ENCODE data around the gene HP.
"Not testable (repeated sequence)": the region's sequence is repeated elsewhere in the genome, so short reads cannot be mapped to it uniquely, and the experiment has no call there.

The HP gene

GRCh38 chr16:72043539-72043938 lies 10.8 kb upstream of the HP start:
- DNase-seq (ENCODE audit: low read depth), result no peak

GRCh38 chr16:72044296-72044695 lies 10.0 kb upstream of the HP start:
- no peak for DNase-seq (ENCODE audit: low read depth)

DNA sequence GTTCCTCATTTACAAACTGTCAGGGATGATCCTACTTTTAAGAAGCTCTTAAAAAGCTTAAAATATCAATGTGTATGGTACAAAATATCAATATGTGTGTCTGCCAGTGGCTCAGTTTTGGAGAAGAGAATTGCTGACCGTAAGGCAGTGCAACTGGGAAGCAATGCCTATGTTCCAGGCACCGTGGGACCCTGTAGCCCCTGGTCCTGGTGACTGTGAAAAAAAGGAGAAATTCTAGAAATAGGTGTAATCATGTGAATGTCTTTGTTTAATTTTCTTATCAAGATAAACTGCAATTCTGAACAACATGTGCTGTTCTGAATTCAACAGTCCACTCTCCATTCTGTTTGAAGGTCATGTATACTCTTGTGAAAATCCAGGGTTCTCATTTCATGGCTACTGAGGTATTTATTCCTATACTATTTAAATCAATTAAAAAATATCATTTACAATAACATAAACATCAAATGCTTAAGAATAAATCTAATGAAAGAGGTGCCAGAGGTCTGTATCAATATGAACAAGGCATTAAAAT lies 9.4 kb upstream of the HP start:
- no peak for DNase-seq (ENCODE audit: low read depth)

GRCh38 chr16:72049110-72049509 lies 5.2 kb upstream of the HP start:
- no peak for DNase-seq (ENCODE audit: low read depth)

DNA sequence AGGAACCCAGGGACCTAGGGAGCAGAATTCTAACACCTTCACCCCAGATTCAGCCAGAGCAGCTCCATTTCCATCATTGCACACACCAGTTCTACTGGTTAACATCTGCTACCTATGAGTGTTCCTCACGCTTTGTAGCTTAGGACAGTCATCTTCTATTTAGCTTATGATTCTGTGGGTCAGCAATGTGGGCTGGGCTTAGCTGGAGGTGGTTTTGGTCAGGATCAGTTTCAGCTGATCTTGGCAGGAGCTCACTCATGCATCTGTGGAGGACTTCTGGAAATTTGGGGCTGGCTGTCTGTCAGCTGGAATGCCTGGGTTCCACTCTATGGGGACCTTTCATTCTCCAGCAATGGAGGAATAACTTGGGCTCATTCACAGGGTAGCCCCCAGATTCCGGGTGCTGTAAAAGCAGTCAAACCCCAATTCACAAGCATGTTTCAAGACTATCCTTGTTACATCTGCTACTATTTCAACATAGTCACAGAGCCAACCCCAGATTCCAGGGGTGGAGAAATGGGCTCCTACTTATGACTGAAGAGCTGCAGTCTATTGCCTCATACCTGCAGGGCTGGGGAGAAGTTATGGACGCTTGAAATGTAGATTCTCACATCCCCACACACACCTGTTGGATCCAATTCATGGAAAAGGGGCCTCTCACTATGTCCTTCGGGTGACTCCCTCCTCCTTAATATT lies 3.4 kb upstream of the HP start:
- no peak for DNase-seq (ENCODE audit: low read depth)

DNA sequence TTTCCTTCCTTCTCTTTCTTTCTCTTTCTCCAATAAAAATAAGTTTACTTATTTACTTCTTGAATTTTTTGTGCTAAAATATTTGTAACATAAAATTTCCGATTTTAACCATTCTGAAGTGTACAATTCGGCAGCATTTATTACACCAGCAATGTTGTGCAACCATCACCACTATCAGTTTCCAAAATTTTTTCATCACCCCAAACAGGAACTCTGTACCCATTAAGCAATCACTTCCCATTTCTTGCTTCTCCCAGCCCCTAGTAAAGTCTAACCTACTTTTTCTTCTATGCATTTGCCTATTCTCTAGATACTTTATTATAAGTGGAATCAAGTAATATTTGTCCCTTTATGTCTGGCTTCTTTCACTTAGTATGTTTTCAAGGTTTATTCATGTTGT lies 2.5 kb upstream of the HP start:
- no peak for DNase-seq (ENCODE audit: low read depth)

DNA sequence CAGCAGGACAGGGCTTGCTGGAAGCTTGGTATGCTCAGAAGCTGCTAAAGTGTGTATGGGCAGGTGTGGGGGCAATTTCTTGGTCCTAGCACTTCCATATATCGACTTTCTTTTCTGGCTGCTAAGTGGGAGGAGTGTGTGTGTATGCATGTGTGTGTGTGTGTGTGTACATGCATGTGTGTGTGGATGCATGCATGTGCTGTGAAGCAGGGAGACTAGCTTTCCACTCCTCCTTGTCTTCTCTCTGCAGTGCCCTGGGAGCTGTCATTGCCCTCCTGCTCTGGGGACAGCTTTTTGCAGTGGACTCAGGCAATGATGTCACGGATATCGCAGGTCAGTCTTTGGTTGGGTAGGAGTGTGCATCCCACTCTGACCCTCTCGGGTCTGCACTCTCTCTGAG lies 1.6 kb downstream of the HP start:
- DNase-seq (ENCODE audit: low read depth), result no peak

GRCh38 chr16:72057313-72057712 lies 3.0 kb downstream of the HP start:
- DNase-seq (ENCODE audit: low read depth), result not testable (repeated sequence)

DNA sequence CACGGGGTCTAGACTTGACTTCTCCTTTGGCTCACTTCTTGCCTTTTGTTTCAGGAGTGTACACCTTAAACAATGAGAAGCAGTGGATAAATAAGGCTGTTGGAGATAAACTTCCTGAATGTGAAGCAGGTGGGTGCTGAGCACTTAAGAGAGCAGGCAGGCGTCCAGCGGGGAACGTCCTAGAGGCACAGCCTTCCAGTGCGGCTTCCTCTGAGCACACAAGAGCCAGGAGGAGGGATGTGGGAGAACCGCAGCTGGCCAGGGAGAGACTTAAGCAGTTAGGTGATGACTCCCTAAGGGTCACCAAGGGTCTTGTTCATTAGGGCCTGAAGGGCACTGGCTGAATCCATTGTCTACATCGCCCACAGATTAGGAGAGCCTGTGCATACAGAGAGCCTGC lies 4.8 kb downstream of the HP start:
- not testable (repeated sequence) for DNase-seq (ENCODE audit: low read depth)

DNA sequence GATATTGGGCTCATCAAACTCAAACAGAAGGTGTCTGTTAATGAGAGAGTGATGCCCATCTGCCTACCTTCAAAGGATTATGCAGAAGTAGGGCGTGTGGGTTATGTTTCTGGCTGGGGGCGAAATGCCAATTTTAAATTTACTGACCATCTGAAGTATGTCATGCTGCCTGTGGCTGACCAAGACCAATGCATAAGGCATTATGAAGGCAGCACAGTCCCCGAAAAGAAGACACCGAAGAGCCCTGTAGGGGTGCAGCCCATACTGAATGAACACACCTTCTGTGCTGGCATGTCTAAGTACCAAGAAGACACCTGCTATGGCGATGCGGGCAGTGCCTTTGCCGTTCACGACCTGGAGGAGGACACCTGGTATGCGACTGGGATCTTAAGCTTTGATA lies 6.1 kb downstream of the HP start:
- DNase-seq (ENCODE audit: low read depth), result no peak

DNA sequence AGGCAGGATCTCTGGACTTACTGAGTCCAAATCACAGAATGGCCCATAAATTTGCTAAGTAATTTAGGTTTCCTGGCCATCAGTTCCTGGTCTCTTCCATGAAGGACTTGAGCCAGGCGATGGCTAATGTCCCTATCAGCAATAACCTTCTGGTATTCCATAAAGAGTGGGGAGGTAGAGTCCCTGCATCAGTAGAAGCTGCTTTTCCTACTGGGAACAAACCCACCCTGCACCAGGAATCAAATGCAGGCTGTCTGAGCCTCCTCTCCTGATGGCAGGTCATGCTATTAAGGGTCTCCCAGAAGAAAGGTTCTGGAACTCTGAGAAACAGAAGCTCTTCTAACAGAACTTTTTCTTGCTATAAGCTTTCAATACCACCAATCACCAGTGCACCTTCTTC lies 7.3 kb downstream of the HP start:
- DNase-seq (ENCODE audit: low read depth), result no peak

GRCh38 chr16:72064361-72064894 lies 10.1 kb downstream of the HP start:
- DNase-seq (ENCODE audit: low read depth), result no peak

DNA sequence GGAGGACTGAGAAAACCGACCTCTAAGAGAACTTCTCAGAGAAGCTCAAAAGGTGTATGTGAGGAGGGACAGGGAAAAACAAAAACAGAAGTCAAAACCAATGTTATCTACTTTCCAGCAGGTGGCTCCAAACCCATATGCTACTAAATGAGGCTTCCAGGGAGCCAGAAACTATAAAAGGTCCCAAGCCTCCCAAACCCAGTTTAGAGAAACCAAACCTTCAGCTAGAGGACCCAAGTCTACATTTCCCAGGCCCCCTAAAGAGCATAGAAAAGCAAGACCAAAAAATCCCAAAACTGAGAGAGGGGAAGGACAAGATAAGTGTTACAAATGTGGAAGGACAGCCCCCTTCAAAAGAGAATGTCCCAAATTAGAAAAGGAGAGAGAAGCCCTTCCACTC lies 12.4 kb downstream of the HP start:
- DNase-seq (ENCODE audit: low read depth), result no peak

DNA sequence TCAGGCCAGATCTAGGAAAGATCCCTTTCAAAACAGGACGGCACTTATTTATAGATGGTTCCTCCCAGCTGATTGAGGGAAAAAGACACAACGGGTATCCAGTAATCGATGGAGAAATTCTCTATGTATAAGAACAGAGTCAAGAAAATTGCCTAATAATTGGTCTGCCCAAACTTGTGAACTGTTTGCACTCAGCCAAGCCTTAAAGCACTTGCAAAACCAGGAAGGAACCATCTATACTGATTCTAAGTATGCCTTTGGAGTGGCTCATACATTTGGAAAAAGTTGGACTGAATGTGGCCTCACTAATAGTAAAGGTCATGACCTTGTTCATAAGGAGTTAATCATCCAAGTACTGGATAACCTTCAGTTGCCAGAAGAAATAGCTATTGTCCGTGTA lies 14.6 kb downstream of the HP start:
- no peak for DNase-seq (ENCODE audit: low read depth)

DNA sequence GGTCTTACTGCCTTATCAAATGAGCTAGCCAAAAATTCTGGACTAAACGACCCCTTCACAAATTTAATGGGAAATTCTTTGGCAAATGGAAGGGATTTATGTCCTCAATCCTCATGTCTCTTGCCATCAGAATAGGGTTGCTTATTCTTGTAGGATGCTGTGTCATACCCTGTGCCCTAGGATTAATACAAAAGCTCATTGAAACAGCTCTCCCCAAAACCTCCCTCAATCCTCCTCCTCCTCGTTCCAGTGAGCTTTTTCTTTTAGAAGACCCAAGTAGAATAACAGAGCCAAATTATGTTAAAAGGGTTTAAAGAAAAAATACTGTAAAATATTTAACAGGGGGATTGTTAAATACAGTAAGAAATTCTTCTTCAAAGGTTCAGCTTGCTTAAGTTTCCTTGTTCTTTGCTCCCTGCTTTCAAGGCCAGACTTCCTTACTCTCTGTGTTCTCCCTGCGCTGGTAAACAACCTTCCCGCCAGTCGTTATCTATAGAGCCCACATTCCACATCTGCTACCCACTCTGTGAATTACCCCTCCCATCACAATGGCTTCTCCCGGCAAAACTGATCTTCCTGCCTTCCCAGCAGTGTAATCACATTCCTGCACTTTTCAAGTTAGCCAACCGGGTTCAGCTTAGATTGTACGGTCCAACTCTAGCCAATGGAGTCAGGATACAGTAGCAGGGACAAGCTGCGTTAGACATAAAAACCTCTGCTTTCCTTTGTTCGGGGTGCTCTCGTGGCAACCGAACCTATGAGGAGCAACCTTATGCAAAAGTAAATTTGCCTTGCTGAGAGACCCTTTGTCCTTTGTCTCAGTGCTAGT lies 18.4 kb downstream of the HP start:
- DNase-seq (ENCODE audit: low read depth), result no peak

DNA sequence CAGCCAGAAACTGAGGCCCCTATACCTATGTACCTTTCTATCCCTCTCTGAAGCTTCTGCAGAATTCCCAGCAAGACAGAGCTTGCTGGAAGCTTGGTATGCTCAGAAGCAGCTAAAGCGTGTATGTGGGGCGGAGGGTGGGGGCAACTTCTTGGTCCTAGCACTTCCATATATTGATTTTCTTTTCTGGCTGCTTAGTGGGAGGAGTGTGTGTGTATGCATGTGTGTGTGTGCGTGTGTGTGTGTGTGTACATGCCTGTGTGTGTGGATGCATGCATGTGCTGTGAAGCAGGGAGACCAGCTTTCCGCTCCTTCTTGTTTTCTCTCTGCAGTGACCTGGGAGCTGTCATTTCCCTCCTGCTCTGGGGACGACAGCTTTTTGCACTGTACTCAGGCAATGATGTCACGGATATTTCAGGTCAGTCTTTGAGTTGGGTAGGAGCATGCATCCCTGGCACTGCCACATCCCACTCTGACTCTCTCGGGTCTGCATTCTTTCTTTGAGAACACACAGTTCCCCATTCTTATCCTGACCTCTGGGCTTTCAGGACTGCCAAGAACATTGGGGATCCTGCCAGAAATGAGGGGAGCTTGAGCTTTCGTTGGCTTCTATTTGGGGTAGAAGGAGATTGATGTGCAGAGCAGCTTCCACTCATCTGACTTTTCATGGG lies 19.4 kb downstream of the HP start:
- DNase-seq (ENCODE audit: low read depth), result no peak

GRCh38 chr16:72075067-72075466 lies 20.8 kb downstream of the HP start:
- DNase-seq (ENCODE audit: low read depth), result not testable (repeated sequence)

- DNase-seq (ENCODE audit: low read depth), result not testable (repeated sequence)
These were observed 22.8 kb downstream of the HP start for GRCh38 chr16:72076991-72077706.

DNA sequence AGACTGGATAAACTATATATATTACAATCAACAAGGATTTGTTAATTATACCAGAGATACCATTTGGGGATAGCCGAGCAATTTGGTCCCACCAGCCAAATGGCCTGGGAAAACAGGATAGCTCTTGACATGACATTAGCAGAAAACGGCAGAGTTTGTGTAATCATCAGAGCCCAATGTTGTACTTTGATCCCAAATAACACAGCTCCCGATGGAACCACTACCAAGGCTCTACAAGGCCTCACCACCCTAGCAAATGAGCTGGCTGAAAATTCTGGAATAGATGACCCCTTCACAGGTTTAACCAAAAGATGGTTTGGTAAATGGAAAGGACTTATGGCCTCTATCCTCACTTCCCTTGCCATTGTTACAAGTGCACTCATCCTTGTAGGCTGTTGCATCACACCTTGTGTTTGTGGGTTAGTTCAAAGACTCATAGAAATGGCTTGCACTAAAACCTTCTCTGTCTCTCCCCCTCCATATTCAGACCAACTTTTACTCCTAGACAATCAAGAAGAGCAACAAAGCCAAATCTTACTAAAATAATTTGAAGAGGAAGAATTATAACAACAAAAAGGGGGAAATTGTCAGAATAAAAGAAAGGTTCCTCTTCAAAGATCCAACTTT lies 29.6 kb downstream of the HP start:
- DNase-seq (ENCODE audit: low read depth), result no peak

DNA sequence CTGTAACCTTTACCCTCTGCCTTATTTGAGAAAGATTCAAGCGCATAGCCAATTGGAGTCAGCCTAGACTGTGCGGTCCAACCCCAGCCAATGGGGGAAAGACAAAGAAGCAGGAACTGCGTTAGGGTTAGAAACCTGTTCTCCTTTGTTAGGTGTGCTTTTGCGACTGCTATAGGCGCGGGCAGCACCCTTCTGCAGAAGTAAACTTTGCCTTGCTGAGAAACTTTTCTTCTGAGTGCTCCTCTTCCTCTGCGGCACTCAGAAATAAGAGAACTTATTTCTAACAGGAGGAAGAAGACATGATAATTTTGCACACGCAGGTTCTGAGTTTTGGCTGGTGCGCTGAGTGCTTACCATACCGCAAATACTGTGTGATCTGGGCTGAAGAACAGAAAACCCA lies 30.1 kb downstream of the HP start:
- no peak for DNase-seq (ENCODE audit: low read depth)

DNA sequence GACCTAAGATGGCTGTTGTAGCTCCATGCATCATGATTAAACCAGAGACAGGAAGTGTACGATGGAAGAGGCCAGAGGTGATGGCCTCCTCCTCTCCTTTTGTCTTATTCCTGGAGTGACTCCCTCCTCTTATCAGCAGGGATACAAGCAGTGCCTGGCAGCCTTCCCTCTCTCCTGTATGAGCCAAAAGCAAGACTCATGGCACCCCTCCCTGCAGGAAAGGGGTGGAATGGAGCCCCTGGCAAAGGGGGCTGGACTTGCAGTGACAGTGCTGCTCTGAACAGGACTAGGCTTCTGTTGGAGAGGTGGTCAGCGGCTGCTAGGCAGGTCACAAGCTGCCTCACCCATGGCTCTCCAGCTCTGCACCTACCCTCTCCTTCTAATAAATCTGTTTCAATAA lies 30.7 kb downstream of the HP start:
- DNase-seq (ENCODE audit: low read depth), result no peak
